22Rv1 (cell line): ENCODE measurements around the gene CELA2B.
"Not testable (repeated sequence)": the region's sequence is repeated elsewhere in the genome, so short reads cannot be mapped to it uniquely, and the experiment has no call there.

ENCODE experiments used
- ZFX ChIP-seq: fragments of 450-650 bp; IDR thresholded peaks from 2 replicates; pipeline ENCODE4 v1.6.1; 2017; ENCODE audit warnings: antibody characterized with exemption, borderline replicate concordance
- TF ChIP-seq, protein P1 (sequence below): fragments of 450-650 bp; IDR thresholded peaks from 2 replicates; pipeline ENCODE4 v1.5.1; 2017; ENCODE audit warnings: mild to moderate bottlenecking

DNA sequence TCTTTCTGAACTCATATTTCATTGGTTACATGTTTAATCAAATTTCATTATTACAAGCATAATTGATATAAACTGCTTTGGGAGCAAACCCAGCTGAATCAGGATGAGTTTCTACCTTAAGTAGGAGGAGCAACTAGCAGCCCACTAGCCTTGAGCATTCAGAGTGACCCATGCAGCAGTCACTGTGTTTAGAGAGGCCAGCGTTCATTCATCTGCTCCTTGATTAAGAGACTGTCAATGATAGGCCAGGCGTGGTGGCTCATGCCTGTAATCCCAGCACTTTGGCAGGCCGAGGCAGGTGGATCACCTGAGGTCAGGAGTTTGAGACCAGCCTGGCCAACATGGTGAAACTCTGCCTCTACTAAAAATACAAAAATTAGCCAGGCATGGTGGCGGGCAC, 17.5 kb upstream of the CELA2B start:
- TF ChIP-seq, protein P1, sequence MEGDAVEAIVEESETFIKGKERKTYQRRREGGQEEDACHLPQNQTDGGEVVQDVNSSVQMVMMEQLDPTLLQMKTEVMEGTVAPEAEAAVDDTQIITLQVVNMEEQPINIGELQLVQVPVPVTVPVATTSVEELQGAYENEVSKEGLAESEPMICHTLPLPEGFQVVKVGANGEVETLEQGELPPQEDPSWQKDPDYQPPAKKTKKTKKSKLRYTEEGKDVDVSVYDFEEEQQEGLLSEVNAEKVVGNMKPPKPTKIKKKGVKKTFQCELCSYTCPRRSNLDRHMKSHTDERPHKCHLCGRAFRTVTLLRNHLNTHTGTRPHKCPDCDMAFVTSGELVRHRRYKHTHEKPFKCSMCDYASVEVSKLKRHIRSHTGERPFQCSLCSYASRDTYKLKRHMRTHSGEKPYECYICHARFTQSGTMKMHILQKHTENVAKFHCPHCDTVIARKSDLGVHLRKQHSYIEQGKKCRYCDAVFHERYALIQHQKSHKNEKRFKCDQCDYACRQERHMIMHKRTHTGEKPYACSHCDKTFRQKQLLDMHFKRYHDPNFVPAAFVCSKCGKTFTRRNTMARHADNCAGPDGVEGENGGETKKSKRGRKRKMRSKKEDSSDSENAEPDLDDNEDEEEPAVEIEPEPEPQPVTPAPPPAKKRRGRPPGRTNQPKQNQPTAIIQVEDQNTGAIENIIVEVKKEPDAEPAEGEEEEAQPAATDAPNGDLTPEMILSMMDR = not testable (repeated sequence)
- not testable (repeated sequence) for TF ChIP-seq ZFX
